GM18519 (cell line): Measurements from ENCODE around the gene LRIG3.
"Not testable (repeated sequence)": the region's sequence is repeated elsewhere in the genome, so short reads cannot be mapped to it uniquely, and the experiment has no call there.

Experiments used
- ATAC-seq: cut with Tn5 transposase; IDR thresholded peaks from one replicate; pipeline ENCODE4 v1.9.1; 2021; ENCODE audit warnings: mild to moderate bottlenecking, moderate library complexity; ENCODE audit not compliant: unreplicated experiment, low FRiP score

Gene LRIG3, protein sequence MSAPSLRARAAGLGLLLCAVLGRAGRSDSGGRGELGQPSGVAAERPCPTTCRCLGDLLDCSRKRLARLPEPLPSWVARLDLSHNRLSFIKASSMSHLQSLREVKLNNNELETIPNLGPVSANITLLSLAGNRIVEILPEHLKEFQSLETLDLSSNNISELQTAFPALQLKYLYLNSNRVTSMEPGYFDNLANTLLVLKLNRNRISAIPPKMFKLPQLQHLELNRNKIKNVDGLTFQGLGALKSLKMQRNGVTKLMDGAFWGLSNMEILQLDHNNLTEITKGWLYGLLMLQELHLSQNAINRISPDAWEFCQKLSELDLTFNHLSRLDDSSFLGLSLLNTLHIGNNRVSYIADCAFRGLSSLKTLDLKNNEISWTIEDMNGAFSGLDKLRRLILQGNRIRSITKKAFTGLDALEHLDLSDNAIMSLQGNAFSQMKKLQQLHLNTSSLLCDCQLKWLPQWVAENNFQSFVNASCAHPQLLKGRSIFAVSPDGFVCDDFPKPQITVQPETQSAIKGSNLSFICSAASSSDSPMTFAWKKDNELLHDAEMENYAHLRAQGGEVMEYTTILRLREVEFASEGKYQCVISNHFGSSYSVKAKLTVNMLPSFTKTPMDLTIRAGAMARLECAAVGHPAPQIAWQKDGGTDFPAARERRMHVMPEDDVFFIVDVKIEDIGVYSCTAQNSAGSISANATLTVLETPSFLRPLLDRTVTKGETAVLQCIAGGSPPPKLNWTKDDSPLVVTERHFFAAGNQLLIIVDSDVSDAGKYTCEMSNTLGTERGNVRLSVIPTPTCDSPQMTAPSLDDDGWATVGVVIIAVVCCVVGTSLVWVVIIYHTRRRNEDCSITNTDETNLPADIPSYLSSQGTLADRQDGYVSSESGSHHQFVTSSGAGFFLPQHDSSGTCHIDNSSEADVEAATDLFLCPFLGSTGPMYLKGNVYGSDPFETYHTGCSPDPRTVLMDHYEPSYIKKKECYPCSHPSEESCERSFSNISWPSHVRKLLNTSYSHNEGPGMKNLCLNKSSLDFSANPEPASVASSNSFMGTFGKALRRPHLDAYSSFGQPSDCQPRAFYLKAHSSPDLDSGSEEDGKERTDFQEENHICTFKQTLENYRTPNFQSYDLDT

DNA sequence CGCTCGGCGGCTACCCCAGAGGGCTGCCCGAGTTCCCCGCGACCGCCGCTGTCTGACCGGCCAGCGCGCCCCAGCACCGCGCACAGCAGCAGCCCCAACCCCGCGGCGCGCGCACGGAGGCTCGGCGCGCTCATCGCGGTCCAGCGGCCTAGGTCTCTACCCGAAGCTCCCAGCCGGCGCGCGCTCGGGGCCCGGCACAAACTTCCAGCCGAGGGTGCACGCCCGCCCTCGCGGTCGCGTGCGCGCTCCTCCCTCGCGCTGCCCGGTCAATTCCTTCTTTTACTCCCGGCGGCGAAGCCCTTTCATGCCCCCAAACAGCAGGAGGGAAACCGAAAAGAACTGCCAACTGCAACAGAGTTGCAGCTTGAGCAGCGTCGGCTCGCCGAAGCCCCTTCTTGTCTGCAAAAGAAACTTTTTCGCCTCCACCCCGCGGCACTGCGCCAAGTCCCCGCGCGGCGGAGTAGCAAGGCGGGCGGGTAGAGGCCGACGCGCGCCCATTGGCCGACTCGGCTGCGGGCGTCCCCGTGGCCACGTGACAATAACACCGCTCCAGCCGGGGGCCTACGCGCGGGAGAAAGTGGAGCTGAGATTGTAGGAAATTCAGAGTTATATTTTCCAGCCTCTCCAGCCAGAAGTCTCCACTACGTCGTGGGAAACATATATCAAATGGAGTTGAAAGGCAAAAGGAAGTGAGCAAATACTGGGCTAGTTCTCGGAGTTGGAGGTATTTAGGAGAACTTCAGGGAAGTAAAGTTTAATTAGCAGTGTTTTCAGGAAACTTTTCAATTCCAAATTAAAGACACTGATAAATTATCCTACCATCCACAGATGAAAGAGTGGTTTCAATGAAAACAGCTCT lies at the start of gene LRIG3:
Gene LRIG3, minus strand, starts transcription at position 403 of the 859 bp plus-strand sequence. Its CDS starts 269 bp downstream, at position 134.
- ATAC-seq: peak; percentile 77

DNA sequence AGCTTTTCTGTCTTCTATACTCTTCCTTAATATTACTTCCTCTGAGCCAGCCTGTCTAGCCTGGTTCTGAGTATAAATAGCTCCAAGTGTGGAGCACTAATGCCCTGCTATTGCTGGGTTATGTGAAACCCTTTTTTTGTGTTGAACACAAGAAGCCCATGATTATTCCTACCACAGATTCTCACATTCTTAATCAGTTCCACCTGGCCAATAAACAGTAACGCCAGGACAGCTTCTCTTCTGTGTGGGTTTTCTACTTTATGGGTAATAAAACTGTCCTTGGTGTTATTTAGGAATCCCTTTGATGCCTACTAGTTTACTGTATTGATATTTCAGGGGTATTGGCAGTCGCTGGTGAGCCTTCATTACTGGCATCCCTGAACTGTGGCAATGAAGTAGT lies 48.9 kb upstream of the LRIG3 start:
- ATAC-seq: no peak

DNA sequence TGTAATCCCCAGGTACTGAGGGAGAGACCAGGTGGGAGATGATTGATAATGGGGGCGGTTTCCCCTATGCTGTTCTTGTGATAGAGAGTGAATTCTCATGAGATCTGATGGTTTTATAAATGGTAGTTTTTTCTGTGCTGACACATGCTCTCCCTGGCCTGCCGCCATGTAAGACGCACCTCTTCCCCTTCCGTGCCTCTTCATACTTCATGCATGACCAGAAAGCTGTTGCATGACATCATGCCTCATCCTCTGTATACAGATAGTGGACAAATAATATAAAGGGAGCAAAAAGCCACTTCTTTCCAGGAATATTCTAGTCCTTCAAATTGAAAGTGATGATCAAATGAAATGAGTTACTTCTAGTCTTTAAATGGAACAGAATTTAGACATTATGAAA lies 47.3 kb upstream of the LRIG3 start:
- no peak for ATAC-seq

DNA sequence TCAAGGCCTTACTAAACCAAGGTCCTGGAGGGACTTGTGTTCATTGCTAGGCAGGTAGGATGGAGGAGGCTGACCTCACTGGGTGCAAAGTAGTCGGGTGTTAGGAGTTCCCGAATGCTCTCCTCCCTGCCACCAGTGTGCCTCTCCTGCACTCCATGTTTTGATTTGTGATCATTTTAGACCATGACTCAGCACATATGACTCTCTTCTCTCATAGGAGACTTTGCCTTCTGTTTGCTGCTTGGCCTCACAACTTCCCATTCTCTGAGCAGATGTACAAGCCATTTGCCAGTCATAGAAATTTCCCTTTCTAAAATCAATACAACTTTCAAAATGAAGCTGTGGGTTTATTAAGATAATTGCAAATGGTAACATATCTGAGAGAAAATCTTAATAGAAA lies 46.6 kb upstream of the LRIG3 start:
- ATAC-seq: no peak

DNA sequence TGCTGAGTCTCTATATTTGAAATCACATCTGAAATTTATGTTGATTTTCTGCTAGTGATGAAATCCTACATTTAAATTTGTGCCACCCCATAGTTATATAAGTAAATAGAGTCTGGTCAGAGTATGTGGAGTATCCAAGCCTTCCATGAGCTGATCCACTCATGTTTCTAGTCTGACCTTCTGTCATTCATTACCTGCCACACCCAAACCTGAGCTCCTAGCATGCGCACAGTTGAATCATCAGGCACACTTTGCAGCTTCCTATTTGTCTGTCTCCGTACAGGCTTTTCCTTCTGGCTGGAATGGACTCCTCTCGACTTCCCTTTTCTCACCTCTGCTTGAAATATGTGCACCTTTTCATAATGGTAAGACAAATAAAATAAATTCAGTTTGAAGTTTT lies 45.3 kb upstream of the LRIG3 start:
- no peak for ATAC-seq

DNA sequence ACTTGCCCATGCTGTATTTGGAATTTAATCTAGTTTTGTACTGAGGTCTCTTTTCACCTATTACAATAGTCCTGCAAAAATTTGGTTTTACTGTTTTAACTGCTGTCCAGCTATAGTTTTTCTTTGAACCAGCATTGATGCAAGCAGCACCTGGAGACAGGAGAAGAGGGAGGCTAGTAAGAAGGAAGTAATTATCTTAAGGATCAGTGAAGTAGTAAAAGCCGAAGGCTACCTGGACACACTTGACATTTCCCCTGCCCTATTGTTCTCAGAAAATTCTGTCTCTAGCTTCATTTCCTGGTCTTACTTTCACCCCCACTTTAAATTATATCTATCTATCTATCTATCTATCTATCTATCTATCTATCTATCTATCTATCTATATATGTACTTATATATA lies 43.5 kb upstream of the LRIG3 start:
- ATAC-seq: no peak

DNA sequence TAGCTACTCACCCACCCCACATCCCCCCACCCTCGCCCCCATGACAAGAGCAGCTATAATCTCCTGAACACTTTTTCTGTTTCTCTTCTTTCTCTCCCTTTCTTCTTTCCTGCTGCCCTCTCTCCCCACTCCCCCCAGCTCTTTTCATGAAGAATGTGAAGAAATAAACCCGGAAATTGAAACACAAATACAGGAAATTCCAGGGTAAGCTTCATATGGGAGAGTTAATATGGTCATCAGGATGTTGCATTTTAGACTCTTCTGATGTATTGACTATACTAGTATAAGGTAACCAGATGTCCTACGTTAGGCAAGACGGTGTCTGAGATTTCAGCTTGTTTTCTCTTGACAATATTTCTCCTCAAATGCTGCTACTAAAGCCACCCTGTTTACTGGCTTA lies 41.6 kb upstream of the LRIG3 start:
- ATAC-seq: no peak

DNA sequence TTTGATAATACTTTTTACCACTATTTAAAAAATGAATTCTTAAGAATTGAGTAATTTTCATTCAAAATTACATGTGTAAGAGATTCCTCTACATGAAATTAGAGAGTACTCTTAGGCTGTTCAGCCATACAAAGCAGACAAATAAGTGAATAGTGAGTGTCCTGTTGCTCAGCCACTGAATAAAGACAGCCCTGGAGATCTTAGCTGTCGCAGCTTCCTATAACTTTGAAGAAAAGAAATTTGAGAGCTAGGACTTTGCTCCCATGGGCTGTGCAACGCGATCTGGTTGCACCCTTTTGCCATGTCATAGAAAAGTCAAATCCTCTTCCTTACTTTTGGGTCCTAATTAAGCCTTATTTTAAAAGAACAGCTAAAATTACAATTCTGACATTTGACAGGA lies 40.9 kb upstream of the LRIG3 start:
- ATAC-seq: no peak

DNA sequence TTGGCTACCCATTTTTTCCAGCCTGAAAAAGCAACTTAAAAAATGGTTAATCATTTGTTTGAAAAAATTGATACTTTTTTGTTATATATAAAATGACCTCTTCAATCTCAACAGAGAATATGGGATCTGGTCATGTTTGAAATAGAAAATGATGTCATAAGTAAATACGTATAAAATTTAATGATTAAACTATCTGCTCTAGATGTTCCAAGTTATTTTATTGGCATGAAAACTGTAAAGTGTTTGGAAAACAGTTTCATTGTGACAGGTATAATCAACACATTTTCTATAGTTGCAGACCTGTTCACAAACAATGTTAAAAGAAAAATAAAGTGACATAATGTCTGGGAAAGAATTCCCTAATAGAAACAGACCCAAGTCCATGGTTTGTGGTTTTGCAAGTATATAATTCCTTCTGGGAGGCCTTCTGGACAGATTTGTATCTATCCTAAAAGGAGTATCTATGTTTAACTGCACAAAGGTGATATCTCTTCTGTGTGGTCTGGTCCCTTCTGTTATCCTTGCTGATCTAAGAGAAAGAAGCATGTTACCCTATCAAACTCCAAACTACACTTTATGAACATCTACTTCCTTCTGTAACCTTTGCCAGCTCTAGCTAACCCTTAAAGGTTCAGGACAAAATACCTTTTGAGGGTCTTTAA lies 39.5 kb upstream of the LRIG3 start:
- no peak for ATAC-seq

DNA sequence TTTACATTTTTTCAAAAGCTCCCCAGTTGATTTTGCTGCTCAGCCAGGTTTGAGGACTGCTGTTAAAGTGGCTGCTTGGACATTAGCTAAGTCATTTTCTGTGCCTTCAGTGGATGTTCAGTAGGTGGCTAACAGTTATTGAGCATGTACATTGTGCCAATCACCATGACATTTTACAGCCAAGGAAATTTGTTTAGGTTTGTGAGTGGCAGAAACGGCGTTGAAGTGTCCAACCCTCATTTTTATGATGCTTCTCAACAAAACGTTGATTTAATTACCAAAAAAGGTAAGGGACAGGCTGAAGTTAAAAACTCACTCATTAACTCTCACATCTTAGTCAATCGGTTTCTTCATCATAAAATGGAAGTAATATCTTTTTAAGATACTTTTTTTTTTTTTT lies 37.0 kb upstream of the LRIG3 start:
- no peak for ATAC-seq

DNA sequence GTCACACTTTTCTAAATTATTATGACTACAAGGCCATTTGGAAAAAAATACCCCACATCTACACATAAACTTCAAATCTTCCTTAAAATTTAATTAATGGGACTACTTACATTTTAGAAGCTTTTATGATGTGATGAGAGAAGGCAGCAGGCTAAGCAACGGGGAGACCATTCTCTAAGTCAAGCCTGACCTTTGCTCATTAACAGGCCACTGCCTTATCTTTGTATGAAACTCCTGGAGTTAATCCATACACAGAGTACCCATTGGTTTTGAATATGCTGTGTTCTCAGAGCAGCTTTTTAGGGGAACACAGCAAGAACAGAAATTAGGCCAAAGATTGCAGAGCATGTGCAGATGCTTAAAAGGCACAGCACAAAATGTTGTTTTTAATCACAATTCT lies 35.5 kb upstream of the LRIG3 start:
- ATAC-seq: no peak

DNA sequence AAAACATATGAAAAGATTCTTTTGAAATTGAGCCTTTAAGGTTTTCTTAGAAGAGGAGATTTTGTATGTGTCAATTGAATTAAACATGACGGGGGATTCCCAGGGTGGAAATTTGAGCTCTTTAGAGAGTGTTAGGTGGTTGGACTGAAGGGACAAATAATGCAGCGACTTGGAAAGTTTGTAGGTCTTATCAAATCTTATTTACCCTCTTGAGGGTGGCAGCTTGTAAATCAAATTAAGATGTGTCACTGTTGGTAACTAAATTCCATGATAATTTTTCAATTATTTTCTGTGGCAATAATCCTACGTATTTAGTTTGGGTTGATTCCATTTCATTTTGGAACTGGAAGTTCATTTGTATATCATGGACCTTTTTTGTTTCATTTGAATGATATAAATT lies 33.7 kb upstream of the LRIG3 start:
- ATAC-seq: no peak

DNA sequence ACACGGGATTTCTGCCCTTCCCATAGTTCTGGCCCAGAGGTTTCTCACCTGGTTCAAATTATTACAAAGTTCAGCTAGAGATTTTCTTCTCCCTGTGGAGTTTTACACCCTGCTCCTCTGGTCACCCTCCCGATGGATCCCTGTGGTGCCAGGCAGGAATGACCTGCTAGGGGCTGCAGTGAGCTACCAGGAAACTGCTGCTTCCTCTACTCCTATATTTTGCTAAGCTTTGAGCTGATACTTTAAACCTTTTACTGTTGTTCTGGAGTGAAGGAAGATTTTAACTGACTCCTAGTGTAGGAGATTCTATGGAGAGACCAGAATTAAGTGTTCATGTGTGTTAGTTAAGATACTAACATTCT lies 30.4 kb upstream of the LRIG3 start:
- no peak for ATAC-seq

DNA sequence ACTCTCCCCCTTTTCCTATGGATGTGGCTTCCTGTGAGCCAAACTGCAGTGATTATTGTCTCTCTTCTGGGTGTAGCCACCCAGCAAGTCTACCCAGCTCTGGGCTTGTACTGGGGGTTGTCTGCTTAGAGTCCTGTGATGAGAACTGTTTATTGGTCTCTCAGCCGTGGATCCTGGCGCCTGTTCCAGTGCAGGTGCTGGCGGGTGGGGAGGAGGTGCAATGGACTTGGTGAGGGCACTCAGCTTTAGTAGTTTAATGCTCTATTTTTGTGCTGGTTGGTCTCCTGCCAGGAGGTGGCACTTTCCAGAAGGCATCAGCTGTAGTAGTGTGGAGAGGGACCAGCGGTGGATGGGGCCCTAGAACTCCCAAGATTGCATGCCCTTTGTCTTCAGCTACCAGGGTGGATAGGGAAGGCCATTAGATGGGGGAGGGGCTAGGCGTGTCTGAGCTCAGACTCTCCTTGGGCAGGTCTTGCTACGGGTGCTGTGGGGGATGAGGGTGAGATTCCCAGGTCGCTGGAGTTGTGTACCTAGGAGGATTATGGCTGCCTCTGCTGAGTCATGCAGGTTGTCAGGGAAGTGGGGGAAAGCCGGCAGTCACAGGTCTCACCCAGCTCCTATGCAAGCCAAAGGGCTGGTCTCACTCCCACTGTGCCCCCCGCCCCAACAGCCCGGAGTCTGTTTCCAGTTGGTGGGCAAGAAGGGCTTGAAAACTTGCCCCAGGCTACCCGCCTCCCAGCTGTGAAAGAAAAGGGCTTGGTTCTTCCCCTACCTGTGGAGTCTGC lies 29.8 kb upstream of the LRIG3 start:
- not testable (repeated sequence) for ATAC-seq

DNA sequence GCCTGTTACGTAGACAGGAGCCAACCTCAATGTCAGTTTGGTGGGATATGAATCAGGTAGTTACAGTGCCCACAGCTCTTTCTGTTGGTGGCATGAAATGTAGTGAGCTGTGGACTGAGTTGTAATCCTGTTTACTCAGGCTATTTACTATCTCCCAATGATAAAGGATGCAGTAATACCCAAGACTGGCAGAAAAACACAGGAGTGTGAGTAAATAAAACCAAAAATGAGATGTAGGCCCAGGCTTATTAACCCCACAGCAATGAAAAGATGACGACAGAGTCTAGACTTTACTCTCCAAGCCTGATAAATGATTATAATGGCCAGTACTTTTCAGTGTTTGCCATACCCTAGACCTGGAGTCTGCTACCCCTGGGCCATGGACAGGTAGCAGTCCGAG lies 22.8 kb upstream of the LRIG3 start:
- no peak for ATAC-seq

DNA sequence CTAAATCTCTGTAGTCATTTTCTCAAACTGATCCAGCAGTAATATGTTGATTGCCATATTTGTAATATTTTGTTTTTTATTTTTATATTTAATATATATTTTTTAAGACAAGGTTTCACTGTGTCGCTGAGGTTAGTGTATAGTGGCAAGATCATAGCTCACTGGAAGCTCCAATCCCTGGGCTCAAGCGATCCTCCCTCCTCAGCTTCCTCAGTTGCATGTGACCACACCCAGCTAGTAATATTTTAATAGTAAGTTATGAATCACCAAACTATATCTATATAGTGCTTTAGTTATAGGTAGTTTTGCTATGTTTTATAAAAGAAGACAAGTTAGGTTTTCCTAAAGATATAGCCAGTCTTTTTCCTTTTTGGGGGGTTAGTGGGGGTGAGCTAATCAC lies 22.0 kb upstream of the LRIG3 start:
- no peak for ATAC-seq

DNA sequence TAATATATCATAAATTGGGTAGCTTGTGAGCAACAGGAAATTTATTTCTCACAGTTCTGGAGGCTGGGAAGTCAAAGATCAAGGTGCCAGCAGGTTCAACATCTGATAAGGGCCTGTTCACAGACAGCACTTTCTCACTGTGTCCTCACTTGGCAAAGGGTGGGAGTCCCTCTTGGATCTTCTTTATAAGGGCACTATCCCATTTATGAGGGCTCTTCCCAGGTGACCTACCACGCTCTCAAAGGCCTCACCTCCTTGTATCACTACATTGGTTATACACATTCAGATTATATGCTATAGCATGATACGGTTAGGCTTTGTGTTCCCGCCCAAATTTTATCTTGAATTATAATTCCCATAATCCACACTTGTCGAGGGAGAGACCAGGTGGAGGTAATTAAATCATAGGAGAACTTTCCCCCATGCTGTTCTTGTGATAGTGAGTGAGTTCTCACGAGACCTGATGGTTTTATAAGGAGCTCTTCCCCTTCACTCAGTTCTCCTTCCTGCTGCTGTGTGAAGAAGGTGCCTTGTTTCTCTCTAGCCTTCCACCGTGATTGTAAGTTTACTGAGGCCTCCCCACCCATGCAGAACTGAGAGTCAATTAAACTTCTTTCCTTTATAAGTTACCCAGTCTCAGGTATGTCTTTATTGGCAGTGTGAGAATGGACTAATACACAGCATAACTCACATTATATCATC lies 19.2 kb upstream of the LRIG3 start:
- ATAC-seq: no peak

DNA sequence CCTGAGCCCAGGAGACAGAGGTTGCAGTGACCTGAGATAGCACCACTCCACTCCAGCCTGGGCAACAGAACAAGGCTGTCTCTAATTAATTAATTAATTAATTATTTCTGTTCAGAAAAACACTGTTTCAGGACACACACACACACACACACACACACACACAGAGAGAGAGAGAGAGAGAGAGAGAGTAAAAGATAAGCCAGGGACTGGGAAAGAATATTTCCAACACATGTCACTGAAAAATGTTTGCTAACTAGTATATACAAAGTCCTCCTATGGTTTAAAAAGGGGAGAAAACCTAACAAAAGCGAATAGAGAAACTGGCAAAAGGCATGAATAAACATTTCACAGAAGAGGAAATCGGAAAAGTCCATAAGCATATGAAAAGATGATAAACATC lies 18.1 kb upstream of the LRIG3 start:
- no peak for ATAC-seq

DNA sequence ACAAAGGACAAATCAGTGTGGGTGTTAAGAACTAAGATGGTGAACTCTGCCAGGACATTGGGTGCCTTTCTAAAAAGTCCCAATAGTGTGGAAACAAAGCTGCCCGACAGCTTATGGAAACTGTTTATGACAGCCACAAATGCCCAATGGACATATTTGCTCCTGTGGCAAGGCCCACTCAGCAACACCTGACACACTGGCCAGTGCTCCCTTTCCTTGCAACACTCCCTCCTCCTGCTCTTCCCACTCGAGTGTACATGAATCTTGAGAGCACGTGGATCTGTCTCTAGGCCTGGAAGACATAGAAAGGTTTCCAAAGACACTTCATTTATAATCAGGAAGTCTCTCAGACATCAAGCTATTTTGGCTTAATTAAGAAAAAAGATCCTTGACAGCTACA lies 14.2 kb upstream of the LRIG3 start:
- no peak for ATAC-seq
